NCI-H2171 (cell line): ENCODE data around the gene CDC42SE2.
"Not testable (repeated sequence)": the region's sequence is repeated elsewhere in the genome, so short reads cannot be mapped to it uniquely, and the experiment has no call there.

ENCODE experiments used
- DNase-seq: peaks from one replicate; lab custom pipeline; 2025; lab: John Stamatoyannopoulos, UW

The CDC42SE2 gene

GRCh38 chr5:131250751-131251475 lies 12.9 kb upstream of the CDC42SE2 start:
- DNase-seq = no peak

GRCh38 chr5:131252824-131253171 lies 11.1 kb upstream of the CDC42SE2 start:
- no peak for DNase-seq

- not testable (repeated sequence) for DNase-seq
Measured at GRCh38 chr5:131254025-131254424, 9.8 kb upstream of the CDC42SE2 start.

GRCh38 chr5:131254741-131255140 lies 9.1 kb upstream of the CDC42SE2 start:
- DNase-seq = no peak

- DNase-seq = no peak
Measured at GRCh38 chr5:131256507-131256823, 7.4 kb upstream of the CDC42SE2 start.

- no peak for DNase-seq
Measured at GRCh38 chr5:131258733-131259132, 5.1 kb upstream of the CDC42SE2 start.

GRCh38 chr5:131259326-131259725 lies 4.5 kb upstream of the CDC42SE2 start:
- DNase-seq = no peak

GRCh38 chr5:131260895-131261294 lies 3.0 kb upstream of the CDC42SE2 start:
- no peak for DNase-seq

GRCh38 chr5:131261483-131261882 lies 2.4 kb upstream of the CDC42SE2 start:
- no peak for DNase-seq

GRCh38 chr5:131262953-131263541 lies 806 bp upstream of the CDC42SE2 start:
- no peak for DNase-seq

- DNase-seq = no peak
Measured at GRCh38 chr5:131264451-131265099, 722 bp downstream of the CDC42SE2 start.

- no peak for DNase-seq
Measured at GRCh38 chr5:131265311-131265803, 1.5 kb downstream of the CDC42SE2 start.

- no peak for DNase-seq
Measured at GRCh38 chr5:131266370-131267060, 2.7 kb downstream of the CDC42SE2 start.

- DNase-seq = no peak
Measured at GRCh38 chr5:131268758-131269370, 5.0 kb downstream of the CDC42SE2 start.

GRCh38 chr5:131270809-131271208 lies 7.0 kb downstream of the CDC42SE2 start:
- no peak for DNase-seq

- not testable (repeated sequence) for DNase-seq
Measured at GRCh38 chr5:131271888-131272287, 8.0 kb downstream of the CDC42SE2 start.

GRCh38 chr5:131272307-131272706 lies 8.5 kb downstream of the CDC42SE2 start:
- DNase-seq = no peak

- DNase-seq = no peak
Measured at GRCh38 chr5:131272724-131273123, 8.9 kb downstream of the CDC42SE2 start.

- no peak for DNase-seq
Measured at GRCh38 chr5:131274326-131275063, 10.6 kb downstream of the CDC42SE2 start.

GRCh38 chr5:131276072-131276471 lies 12.2 kb downstream of the CDC42SE2 start:
- DNase-seq = no peak

- DNase-seq = no peak
Measured at GRCh38 chr5:131277447-131277846, 13.6 kb downstream of the CDC42SE2 start.
